GM18951 (cell line): ENCODE results near the gene NRIP1.

Experiments
- POLR2A ChIP-seq: IDR thresholded peaks from 4 replicates; pipeline ENCODE4 v1.6.1; 2011; ENCODE audit warnings: mild to moderate bottlenecking; ENCODE audit not compliant: insufficient read length, insufficient read depth; ENCODE audit errors: extremely low read depth
- in situ Hi-C: fragments of 300-500 bp; cut with MboI; formaldehyde crosslinking; loops from one replicate; pipeline ENCODE4 v1.12.0; 2022; ENCODE audit warnings: low sequenced_read_pairs, mixed read lengths, inconsistent platforms; ENCODE audit not compliant: unreplicated experiment

NRIP1 gene

GRCh38 chr21:15064576-15065391 is at the start of gene NRIP1:
Gene NRIP1 (minus strand): TSS chr21:15065000. CDS start chr21:14968192, 96,808 bp downstream.
- peak; percentile 61 for TF ChIP-seq POLR2A
- in situ Hi-C loops = no loop called here

DNA sequence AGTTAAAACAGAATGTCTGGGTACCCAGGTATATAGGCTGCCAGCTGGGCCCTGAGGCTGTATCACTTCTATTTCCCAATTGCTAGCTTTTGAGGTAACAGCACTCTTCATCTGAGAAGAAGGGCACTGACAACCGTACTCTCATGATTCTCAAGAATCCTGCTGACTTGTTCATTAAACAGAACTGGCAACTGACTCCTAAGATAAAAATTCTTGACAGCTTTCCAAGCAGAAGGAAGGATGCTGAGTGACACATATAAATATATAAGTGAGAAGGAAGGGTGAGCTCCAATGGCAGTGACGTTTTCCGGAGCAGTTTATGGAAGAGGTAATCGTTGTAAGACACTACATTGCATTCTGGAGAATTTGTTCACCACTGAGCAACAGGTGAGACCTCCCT is 48.1 kb upstream of the NRIP1 start:
- TF ChIP-seq POLR2A = no peak
- in situ Hi-C loops = no loop called here

DNA sequence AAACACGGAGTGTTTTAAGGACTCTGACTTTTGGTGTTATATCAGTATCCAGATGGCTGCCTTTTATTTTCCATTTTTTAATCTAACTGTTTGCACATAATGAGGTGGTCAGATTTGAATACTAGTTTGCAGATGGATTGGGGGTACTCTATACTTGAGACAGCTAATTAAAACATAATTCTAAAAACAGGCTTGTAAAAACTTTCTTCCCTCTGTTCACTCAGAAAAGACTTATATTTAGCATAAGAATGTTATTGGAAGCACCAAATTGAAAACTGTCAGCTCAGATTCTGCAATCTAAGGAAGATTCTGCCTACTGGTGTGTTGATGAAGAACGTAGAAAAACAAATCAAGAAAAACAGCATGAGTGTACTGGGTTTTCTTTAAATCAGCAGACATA is 44.0 kb upstream of the NRIP1 start:
- in situ Hi-C loops = no loop called here
- no peak for TF ChIP-seq POLR2A

GRCh38 chr21:15104470-15104869 is 39.7 kb upstream of the NRIP1 start:
- in situ Hi-C loops = no loop called here
- TF ChIP-seq POLR2A = no peak

GRCh38 chr21:15098908-15099307 is 34.1 kb upstream of the NRIP1 start:
- no peak for TF ChIP-seq POLR2A
- in situ Hi-C loops = no loop called here

DNA sequence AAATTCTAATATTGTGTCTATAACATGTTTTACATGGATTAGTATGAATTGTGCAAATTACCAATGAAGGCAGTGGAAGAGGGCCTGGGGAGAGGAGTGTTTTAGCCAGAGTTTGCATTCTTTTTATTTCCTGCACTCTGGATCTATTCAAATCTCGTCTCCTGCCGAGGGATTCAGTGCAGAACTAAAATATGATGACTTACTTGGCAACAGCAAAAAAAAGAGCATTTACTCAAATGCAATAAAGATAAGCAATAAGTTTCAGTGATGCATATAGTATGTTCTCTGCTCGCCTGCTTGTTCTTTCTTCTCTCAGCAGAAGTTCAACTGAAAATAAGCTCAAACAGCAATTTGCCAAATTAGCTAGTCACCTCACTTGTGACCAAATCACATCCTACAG is 33.4 kb upstream of the NRIP1 start:
- TF ChIP-seq POLR2A = no peak
- in situ Hi-C loops = no loop called here

GRCh38 chr21:15097580-15097979 is 32.8 kb upstream of the NRIP1 start:
- in situ Hi-C loops = no loop called here
- TF ChIP-seq POLR2A = no peak

DNA sequence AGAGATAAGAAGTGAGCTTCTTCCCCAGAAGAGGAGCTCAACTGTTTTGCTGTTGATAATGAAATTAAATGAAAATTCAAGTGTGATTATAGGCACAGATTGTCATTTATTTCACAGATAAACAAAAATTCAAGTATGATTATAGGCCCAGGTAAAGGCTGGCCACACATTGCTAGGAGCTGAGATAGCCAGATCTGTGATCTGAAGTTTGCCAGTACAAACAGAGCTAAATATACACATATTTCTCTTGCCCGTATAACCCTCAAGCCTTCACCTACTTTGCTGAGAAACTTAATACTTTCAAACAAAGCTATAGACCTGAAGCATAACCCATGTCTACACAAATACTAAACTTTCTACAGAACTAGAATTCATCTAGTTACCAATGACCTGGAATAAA is 31.3 kb upstream of the NRIP1 start:
- no peak for TF ChIP-seq POLR2A
- in situ Hi-C loops = no loop called here

DNA sequence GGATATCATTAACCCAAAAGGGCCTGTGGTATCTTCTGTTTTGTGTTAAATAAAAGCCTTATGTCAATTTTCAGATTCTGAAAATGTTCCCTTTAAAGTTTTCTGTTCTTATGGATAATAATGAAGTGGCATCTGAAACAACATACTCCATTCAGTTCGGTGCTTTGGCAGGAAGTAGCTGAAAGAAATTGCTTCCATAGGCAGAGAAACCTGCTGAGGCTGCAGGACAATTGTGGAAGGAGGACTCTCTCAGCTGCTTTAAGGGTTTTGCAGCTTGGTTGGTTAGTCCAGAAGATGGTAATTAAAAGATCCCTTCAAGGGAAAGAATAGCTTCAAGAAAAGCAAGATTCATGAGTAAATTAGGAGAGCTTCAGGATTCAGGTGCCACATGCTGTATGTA is 30.5 kb upstream of the NRIP1 start:
- in situ Hi-C loops = no loop called here
- TF ChIP-seq POLR2A = no peak

DNA sequence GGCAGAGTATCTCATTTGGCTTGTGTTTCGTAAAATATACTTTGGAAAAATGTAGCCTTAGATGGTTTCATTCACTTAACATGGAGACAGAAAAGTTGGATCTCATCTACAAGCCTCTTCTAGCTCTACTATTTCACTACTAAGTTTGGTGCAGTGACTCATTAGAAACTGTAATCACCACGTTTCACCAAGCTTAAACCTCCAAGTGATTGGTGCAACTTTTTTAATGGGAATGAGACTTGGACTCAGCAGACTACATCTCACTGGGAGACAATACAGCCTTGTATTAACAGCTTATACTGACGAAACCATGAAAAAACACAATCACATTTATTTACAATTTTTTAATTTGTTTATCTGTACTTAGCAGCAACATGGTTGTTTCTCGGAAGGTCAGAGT is 29.9 kb upstream of the NRIP1 start:
- TF ChIP-seq POLR2A = no peak
- in situ Hi-C loops = no loop called here

DNA sequence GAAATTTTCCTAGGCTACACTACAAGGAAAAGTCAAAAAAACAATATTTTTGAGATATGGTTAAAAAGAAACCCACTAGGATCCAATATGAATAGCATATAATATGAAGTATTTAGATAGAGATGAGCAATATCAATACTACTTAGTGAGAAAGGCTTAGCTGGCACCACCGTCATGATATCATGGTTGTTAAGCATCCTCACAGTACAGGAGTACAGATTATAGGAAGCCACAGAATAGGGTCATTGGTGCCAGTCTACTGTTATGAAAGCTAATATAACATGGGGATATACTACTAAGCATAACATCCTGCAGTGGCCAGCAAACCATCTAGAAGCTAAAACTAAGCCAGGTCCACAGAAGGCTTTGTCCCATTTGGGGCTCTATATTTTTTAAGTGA is 28.4 kb upstream of the NRIP1 start:
- no peak for TF ChIP-seq POLR2A
- in situ Hi-C loops = no loop called here

DNA sequence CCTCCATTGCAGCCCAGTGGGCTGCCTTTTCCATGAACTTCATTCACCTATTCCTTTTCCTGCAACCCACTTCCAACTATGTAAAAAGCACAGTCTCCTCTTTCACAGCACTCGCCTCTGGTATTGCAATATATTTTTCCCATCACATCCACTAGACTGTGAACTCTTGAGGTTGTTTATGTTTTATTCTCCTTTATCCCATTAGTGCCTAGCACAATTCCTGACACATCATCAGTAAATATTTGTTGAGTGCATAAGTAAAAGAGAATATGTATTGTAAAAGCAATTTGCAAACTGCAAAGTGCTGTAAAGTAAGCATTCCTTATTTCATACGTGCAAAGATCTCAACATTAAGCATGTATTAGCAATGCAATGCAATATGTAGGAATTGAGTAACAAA is 27.9 kb upstream of the NRIP1 start:
- TF ChIP-seq POLR2A = no peak
- in situ Hi-C loops = no loop called here

DNA sequence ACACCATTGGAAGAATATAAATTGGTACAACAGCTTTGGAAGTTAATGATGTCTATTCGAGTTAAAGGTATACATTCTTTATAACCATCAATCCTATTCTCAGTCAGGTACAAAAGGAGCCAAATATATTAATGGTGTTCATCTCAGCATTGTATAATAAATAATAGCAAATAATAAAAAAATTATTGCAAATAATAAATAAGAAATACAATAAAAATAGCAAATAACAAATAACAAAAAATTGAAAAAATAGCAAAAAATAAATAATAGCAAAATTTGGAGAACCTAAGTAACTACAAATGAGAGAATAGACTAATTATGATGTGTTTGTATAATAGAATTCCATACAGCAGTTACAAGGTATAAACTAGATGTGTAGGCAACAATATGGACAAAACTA is 25.6 kb upstream of the NRIP1 start:
- TF ChIP-seq POLR2A = no peak

DNA sequence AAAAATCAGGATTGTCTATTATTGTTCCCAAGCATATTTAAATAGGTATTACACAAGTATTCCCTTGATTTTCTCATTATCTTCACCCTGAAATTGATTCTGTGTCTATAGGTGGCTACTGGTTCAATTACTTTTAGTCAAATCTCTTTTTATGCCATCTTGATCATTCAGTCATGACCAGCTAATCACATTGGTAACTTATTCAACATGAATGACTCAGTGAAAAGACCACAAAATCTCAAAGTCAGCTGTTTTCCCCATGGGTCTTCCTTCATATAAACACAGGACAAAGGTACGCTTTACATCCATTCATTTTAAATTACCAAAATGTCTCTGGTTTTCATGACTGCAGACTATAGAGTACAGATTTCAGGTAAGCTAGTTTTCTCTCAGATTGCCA is 23.7 kb upstream of the NRIP1 start:
- in situ Hi-C loops = no loop called here
- no peak for TF ChIP-seq POLR2A

More for the DNA sequence above, 25.6 kb upstream of the NRIP1 start:
- in situ Hi-C loops = no loop called here
